A549 treated with dexamethasone at 1 μM for 4 hours (cell line): ENCODE measurements around the gene QRICH1. TPM values are rescaled to one million over a fixed set of nuclear protein-coding genes. Genes with fewer than 3 reads are reported as not detected.

Experiments
- total RNA-seq: library from RNA; stranded (reverse); fragments of 200-300 nt; extraction: Qiagen RNA extraction; gene quantifications from 5 replicates; pipeline ENCODE4 v1.2.3, GENCODE V29; 2022

Gene QRICH1, protein sequence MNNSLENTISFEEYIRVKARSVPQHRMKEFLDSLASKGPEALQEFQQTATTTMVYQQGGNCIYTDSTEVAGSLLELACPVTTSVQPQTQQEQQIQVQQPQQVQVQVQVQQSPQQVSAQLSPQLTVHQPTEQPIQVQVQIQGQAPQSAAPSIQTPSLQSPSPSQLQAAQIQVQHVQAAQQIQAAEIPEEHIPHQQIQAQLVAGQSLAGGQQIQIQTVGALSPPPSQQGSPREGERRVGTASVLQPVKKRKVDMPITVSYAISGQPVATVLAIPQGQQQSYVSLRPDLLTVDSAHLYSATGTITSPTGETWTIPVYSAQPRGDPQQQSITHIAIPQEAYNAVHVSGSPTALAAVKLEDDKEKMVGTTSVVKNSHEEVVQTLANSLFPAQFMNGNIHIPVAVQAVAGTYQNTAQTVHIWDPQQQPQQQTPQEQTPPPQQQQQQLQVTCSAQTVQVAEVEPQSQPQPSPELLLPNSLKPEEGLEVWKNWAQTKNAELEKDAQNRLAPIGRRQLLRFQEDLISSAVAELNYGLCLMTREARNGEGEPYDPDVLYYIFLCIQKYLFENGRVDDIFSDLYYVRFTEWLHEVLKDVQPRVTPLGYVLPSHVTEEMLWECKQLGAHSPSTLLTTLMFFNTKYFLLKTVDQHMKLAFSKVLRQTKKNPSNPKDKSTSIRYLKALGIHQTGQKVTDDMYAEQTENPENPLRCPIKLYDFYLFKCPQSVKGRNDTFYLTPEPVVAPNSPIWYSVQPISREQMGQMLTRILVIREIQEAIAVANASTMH
- 34.0 to 45.6 TPM (median 41.5 TPM) in 5 replicates for total RNA-seq

DNA sequence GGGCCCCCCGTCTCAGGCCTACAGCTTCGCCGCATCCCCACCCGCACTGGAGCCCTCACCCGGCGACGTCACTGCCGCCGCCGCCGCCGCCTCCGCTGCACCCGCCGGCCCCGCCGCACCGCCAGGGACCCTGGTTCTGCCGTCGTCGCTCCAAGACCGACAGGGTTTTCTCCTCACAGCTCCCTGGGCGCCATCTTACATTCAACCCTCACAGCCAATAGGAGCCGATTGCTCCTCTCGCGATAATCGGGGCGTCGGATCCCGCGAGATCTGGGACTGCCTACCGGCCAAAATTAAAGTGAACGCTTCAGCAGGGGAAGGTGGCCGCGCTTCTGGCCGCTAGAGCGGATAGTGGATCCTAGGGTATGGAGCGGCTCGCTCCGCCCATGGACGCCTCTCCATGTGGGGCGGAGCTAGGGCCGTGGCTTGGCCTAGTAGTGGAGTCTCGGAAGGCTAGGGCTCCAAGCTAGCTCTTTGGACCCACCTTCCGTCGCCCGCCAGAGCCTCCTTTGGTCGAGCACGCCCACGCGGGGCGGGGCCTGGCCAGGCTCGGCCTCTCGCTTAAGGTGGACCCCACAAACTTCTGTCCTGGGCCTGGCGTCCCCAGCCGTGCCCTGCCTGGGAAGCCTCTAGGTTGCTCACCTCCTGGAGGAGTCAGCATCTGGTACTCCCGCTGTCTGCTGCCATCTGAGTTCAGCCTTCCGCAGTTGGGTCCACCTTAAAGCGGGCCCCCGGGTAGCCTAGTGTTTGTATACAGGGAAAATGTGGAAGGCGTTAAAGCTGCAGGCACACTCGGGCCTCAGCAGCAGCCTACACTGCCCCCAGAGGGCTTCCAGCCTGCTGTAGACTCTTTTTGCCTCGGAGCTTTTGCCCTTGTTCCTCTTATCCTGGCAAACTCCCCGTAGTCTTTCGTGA lies at the start of gene QRICH1:
QRICH1 (minus strand) TSS at position 219 of the 915 bp plus-strand sequence. CDS start 17,054 bp downstream, outside the sequence.

DNA sequence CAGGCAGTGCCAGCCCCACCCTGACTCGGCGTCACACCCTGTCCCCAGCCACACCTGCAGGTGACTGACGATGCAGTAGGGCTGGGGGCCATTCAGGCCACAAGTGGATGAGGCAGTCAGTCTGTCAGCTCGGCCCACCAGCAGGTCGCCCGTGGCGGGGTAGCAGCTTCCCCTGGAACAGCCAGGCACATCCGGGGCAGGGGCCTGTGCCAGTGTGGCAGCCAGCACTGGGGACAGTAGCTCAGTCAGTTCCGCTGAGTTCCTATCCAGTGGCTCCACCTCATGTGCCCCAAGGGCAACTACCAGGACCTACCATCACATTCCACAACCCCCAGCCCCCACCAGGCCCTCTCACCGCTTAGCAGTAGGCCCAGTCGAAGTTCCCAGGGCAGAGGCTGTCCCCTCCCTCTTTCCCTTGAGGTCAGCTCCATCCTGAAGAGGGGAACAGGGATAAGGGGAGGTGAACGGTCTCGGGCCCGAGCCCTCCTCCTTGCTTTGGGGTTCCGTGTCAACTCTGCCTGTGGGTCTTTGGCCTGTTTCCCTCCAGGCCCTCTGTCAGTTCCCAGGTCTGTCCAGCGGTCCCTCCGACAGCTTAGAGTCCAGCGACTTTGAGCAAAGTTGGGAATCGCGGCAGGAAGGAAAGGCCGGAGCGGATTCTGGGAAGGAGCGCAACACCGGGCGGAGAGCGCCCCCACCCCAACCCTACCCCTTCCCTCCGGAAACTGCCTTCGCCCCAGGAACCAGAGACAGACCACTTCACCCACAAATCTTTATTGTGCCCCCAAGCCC lies 38.8 kb upstream of the QRICH1 start, which contains the start of gene LAMB2:
LAMB2 (minus strand) TSS at position 614 of the 789 bp plus-strand sequence; CDS start at position 431, 183 bp downstream.

DNA sequence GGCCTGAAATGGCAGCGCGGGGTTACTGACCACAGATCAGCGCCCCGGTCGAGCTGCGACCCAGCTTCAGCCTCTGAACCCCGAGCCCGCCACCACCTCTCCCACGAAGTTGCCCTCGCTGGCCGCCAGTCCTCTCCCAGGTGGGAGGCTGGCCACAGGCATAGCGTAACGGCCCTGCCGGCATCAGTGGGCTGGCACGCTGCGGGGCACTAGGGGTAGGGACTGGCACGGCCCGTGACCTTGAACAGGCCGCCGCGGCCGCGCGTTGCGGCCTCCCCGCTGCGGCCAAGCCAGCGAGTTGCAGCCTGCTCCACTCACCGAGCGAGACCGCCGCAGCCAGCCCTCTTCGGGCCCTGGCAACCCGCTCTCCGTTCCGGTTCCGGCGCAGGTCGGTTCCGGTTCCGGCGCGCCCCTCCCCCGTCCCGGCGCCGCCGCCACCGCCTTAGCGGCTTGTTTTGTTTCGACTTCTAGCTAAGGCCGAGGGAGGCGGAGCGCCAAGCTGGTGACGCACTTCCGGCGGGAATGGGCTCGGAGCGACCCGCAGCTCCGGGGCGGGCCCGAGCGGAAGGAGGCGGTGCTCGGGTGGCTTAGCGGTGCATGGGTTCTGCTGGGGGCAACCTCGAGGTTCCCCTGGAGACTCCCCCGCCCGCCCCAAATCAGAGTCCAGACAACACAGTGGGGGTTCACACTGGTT lies 26.7 kb upstream of the QRICH1 start, which contains the start of gene USP19:
USP19 (minus strand) TSS at position 386 of the 694 bp plus-strand sequence. CDS start 1,678 bp downstream, outside the sequence.

DNA sequence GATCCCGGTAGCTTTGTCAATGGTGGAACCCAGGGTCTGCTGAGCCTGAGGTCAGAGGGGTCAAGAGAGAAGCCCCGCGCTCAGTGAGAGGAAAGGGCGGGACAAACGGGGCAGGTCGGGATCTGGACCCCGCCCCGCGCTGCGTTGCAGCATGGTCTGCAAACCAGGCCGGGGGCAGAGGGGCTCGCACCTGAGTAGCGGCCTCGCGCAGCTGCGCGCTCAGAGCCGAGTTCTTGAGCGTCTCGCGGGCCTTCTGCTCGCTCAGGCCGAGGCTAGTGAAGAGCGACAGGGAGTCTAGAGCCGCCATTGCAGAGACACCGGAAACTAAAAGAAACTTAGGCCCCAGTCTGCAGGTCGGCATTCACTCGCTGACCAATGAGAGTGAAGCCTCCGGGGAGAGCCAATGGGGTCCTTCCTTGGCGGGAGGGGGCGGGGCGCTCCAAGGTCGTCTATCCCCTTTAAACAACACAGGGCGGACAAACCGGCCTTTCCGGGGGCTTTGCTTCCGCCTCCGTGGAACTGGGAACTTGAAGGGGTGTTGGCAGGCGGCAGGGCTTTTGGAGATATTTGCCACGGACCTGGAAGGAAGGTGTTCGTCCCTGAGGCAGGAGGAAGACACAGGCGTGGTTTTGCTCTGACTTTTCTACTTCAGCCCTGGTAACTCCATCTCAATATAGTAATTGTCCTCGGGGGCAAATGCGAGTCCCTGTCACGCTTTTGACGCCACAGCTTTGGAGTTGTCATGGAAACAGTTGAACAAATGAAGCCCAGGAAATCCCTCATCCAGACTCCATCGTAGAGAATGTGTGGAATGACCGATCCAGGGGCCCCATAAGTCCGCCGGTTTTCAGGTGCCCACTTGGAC lies 10.8 kb upstream of the QRICH1 start, which contains the start of gene QARS1:
QARS1 (minus strand) TSS at position 331 of the 865 bp plus-strand sequence; CDS start at position 307, 24 bp downstream.

DNA sequence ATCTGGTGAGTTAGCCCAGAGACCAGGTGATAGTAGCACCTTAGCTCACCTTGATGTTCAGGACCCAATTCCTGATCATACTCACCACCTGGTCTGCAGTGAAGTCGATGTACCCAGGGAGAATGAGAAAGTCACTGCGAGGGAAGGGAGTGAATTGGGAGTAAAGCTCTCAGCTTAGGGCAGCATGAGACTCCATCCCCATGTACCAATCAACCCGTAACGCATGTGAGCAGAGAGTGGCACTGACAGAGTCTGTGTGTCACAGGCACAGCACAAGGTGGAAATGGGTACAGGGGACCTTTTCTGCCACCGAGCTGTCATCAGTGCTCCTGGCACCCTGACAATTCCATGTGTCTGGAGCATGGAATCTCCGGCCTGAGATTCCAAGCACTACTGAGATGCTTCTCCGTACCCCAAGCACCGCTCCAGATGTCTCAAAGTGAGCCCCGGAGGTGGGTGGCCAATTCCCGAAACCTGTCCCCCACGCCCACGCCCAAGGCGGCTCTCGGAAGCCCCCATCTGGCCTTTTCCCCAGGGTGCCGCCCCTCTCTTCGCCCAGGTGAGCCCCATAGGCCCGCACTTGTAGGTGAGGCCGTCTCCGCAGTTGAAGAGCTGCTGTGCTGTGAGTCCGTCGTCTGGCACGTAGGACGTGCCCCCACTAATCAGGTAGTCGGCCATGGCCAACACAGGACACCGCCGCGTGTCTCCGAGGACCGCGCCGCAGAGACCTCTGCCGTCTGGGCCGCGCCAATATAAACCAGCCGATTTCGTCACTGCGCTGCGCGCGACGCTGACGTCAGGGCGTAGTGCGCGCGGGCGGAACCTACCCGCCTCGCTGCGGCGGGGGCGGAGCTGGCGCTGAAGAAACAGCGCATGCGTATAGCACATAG lies 65.0 kb downstream of the QRICH1 start, which contains the start of gene IMPDH2:
IMPDH2 (minus strand) TSS at position 726 of the 890 bp plus-strand sequence; CDS start at position 678, 48 bp downstream.

DNA sequence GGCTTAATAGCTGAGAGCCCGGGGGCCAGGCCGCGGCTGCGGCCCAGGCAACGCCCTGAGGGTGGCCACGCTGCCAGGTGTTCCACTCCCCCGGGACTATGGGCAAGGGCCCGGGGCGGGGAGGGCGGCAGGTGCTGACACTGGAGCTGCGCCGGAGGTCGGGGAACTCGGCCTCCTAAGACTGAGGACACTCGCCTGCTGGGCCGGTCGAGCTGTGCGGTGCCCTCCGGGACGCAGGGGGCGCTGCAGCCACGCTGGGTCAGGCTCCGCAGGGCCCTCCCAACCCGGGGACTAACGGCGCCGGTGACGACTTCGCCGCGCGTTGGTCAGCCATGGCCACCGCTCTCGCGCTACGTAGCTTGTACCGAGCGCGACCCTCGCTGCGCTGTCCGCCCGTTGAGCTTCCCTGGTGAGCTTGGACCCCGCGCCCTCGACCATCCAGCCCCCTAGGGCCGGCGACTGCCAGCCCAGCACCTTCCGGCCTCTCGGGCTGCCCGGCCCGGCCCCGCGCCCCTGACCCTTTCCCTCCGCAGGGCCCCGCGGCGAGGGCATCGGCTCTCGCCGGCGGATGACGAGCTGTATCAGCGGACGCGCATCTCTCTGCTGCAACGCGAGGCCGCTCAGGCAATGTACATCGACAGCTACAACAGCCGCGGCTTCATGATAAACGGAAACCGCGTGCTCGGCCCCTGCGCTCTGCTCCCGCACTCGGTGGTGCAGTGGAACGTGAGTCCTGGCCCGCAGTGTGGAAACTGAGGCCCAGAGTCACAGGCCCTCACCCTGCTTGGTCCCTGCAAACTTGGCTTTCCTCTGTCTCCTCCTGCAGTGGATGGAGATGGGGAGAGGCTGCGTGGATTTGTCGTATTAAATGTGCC lies 71.8 kb downstream of the QRICH1 start, which contains the start of gene NDUFAF3:
NDUFAF3 (plus strand) TSS at position 309 of the 875 bp plus-strand sequence; CDS start at position 333, 24 bp downstream.

DNA sequence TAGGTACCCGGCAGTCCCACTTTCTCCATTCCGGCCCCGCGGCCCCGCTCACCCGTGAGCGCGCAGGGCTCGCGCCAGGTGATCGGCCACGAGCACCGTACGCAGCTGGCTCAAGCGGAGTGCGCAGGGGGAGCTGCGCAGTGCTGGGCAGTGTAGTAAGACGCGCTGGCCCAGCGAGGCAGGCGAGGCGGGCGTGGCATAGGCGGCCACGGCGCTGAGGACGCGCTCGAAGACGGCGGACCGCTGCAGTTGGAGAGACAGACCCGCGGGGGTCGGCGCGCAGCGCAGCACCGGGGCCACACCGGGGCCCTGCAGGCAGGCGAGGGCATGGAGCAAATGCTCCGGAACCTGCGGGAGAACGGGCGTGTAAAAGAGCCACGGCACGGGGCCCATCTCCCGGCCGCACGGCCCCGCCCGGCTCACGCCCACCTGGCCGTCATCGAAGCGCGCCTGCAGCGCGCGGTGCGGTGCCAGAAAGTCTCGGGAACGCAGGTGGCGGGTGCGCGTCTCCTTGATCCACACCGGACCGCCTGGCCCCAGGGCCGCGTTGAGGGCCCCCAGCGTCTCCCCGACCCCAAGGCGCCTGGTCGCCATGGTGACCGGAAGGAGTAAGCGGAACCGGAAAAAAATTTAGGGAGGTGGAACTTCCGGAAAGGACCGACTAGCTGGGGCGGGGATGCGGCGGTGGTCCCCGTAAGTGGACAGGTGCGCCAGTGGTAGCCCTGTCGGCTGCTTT lies 75.7 kb downstream of the QRICH1 start, which contains the start of gene DALRD3:
DALRD3 (minus strand) TSS at position 610 of the 736 bp plus-strand sequence; CDS start at position 594, 16 bp downstream.

DNA sequence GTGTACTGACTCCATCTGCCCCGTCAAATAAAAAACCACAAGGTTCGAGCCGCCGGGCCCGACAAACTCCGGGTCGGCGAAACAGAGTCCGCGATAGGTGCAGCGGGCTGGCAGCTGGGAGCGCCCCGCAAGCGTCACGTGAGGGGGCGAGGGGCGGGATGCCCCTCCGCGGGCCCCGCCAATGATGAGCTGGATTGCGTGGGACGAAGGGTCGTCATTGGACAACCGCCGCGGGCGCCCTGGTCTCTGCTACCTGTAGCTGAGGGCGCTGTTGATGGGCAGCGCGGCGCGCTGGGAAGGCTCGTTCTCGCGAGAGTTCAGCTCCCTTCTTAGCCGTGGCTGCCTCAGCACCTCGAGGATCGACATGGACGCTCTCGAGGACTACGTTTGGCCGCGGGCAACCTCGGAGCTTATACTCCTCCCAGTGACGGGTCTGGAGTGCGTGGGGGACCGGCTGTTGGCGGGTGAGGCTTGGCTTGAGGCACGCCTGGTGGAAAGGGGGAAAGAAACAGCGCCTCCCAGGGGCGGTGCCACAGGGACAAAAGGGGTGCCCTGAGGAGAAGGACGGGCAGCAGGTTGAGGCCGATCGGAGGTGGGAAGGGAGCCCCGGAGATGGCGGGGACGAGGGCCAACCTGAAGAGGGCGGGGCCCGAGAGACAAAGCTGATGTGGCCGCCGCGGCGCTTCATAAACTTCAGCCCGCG lies 86.7 kb downstream of the QRICH1 start, which contains the start of gene WDR6:
WDR6 (plus strand) TSS at position 324 of the 703 bp plus-strand sequence; CDS start at position 365, 41 bp downstream.

DNA sequence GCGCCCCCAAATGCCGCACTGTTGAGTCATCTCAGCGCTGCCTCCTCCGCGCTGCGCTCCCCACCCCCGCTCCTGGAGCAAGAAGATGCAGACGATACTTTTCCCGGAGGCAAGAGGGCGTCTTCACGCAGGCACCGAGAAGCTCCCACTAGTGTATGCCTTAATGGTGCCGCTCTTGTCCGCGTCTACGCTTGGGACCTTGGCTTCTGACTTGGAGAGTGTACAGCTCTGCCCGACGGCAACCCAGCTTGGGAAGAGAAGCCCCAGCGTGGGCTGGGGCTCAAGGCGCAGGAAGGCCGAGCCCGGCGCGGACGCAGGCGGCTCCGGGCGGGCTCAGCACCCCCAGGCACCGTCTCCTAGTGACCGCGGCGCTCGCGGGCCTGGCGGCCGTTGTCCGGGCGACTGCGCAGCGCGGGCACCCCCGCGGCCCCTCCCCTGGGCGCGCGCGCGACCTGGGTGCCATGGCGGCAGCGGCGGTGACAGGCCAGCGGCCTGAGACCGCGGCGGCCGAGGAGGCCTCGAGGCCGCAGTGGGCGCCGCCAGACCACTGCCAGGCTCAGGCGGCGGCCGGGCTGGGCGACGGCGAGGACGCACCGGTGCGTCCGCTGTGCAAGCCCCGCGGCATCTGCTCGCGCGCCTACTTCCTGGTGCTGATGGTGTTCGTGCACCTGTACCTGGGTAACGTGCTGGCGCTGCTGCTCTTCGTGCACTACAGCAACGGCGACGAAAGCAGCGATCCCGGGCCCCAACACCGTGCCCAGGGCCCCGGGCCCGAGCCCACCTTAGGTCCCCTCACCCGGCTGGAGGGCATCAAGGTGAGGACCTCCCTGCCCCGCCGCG lies 103.9 kb downstream of the QRICH1 start, which contains the start of gene P4HTM:
P4HTM (plus strand) TSS at position 446 of the 840 bp plus-strand sequence; CDS start at position 462, 16 bp downstream.

Other genes with a start within 250 kb of the QRICH1 start
- gene PRKAR2A, start 246.2 kb downstream of the QRICH1 start, total RNA-seq, result 15.4 to 25.3 TPM (median 23.1 TPM) in 5 replicates
- gene SLC25A20, start 195.2 kb downstream of the QRICH1 start, total RNA-seq, result 11.4 to 12.2 TPM (median 11.5 TPM) in 5 replicates
- gene ARIH2, start 175.2 kb downstream of the QRICH1 start, total RNA-seq, result 56.6 to 60.5 TPM (median 59.6 TPM) in 5 replicates
- gene P4HTM, start 103.8 kb downstream of the QRICH1 start, total RNA-seq, result 11.2 to 16.0 TPM (median 15.4 TPM) in 5 replicates
- gene WDR6, start 86.7 kb downstream of the QRICH1 start, total RNA-seq, result 48.7 to 80.3 TPM (median 70.5 TPM) in 5 replicates
- gene DALRD3, start 75.5 kb downstream of the QRICH1 start, total RNA-seq, result 16.8 to 24.1 TPM (median 23.1 TPM) in 5 replicates
- 59.7 to 82.8 TPM (median 79.4 TPM) in 5 replicates for gene NDUFAF3, start 72.0 kb downstream of the QRICH1 start, total RNA-seq
- gene IMPDH2, start 64.7 kb downstream of the QRICH1 start, total RNA-seq, result 162 to 178 TPM (median 171 TPM) in 5 replicates
- gene QARS1, start 10.7 kb upstream of the QRICH1 start, total RNA-seq, result 126 to 160 TPM (median 152 TPM) in 5 replicates
- 14.9 to 22.9 TPM (median 22.0 TPM) in 5 replicates for gene USP19, start 26.8 kb upstream of the QRICH1 start, total RNA-seq
- 72.0 to 116 TPM (median 99.6 TPM) in 5 replicates for gene LAMB2, start 39.0 kb upstream of the QRICH1 start, total RNA-seq
- 11.1 to 15.1 TPM (median 13.7 TPM) in 5 replicates for gene CCDC71, start 72.3 kb upstream of the QRICH1 start, total RNA-seq
- 4.2 to 6.0 TPM (median 5.0 TPM) in 5 replicates for gene KLHDC8B, start 77.5 kb upstream of the QRICH1 start, total RNA-seq
- 1.8 to 2.5 TPM (median 1.9 TPM) in 5 replicates for gene C3orf62, start 183.2 kb upstream of the QRICH1 start, total RNA-seq
- gene USP4, start 246.0 kb upstream of the QRICH1 start, total RNA-seq, result 13.3 to 16.3 TPM (median 15.7 TPM) in 5 replicates